MCF 10A (cell line): Measurements from ENCODE around the gene FLT4. TPM values are rescaled to one million over a fixed set of nuclear protein-coding genes. Genes with fewer than 3 reads are reported as not detected.

Source experiments
- BruUV-seq: library from RNA; stranded (reverse); fragments of 400-500 nt; replicated peaks from 2 replicates; lab custom pipeline; 2021; lab: Mats Ljungman, UMichigan
- CTCF ChIA-PET: fragments of 300-600 bp; sonication (Branson Sonifier 250); formaldehyde crosslinking; extraction: SDS; loops from one replicate; lab custom pipeline; 2021; ENCODE audit warnings: antibody characterized with exemption, inconsistent platforms; lab: Yijun Ruan, JAX
- POLR2A ChIA-PET: fragments of 300-600, 350-650 bp; sonication (Branson Sonifier 250); formaldehyde crosslinking; extraction: SDS; loops from one replicate; lab custom pipeline; 2020; ENCODE audit warnings: antibody characterized with exemption, inconsistent platforms; lab: Yijun Ruan, JAX
- DNase-seq: peaks from one replicate; pipeline ENCODE4 v3.0.0-alpha.2; 2018; ENCODE audit not compliant: unreplicated experiment
- H3K27ac Mint-ChIP-seq: one replicate; pipeline ENCODE4 v1.8.0; 2022; ENCODE audit warnings: mild to moderate bottlenecking, low read depth, mixed read lengths; ENCODE audit not compliant: unreplicated experiment
- H3K27me3 Mint-ChIP-seq: one replicate; pipeline ENCODE4 v1.8.0; 2022; ENCODE audit warnings: mixed read lengths; ENCODE audit not compliant: insufficient read depth, unreplicated experiment
- H3K36me3 Mint-ChIP-seq: one replicate; pipeline ENCODE4 v1.8.0; 2022; ENCODE audit warnings: mild to moderate bottlenecking, moderate library complexity, mixed read lengths; ENCODE audit not compliant: insufficient read depth, unreplicated experiment
- H3K4me1 Mint-ChIP-seq: one replicate; pipeline ENCODE4 v1.8.0; 2022; ENCODE audit warnings: mixed read lengths; ENCODE audit not compliant: insufficient read depth, unreplicated experiment
- H3K4me3 Mint-ChIP-seq: one replicate; pipeline ENCODE4 v1.8.0; 2022; ENCODE audit warnings: mild to moderate bottlenecking, moderate library complexity, mixed read lengths; ENCODE audit not compliant: unreplicated experiment
- H3K9me3 Mint-ChIP-seq: one replicate; pipeline ENCODE4 v1.8.0; 2022; ENCODE audit warnings: mixed read lengths; ENCODE audit not compliant: unreplicated experiment
- intact Hi-C: fragments of 100-400 bp; cut with micrococcal nuclease; formaldehyde crosslinking; loops from 2 replicates; pipeline ENCODE4 v1.14.1; 2022
- total RNA-seq: library from RNA; stranded (reverse); gene quantifications from 2 replicates; pipeline ENCODE4 v1.2.3, GENCODE V29; 2022
- TF ChIP-seq, protein P1 (sequence below): fragments of 200-600 bp; IDR thresholded peaks from one replicate; pipeline ENCODE4 v1.8.0; 2022; ENCODE audit warnings: antibody characterized with exemption, mild to moderate bottlenecking; ENCODE audit not compliant: unreplicated experiment

The FLT4 gene
- total RNA-seq, 1 experiment from 2014 or later = not detected

DNA sequence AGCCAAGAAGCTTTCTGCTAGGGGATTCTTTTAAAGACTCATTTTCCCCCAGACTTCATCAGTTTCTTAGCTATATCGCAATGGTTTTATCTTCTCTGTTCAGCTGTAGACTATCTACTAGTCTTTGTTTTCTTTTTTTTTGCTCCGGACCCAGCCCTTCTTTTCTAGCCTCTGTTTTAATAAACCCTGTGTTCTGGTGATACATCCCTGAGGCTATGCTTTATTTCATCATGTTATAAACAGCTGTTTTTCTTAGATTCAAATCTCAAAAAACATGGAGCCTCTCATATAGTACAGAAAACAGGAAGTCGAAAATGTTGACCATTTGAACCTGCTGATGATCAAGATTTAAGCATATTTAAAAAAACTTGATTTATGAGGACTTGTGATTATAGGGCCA, 95.9 kb downstream of the FLT4 start:
- TF ChIP-seq, protein P1, sequence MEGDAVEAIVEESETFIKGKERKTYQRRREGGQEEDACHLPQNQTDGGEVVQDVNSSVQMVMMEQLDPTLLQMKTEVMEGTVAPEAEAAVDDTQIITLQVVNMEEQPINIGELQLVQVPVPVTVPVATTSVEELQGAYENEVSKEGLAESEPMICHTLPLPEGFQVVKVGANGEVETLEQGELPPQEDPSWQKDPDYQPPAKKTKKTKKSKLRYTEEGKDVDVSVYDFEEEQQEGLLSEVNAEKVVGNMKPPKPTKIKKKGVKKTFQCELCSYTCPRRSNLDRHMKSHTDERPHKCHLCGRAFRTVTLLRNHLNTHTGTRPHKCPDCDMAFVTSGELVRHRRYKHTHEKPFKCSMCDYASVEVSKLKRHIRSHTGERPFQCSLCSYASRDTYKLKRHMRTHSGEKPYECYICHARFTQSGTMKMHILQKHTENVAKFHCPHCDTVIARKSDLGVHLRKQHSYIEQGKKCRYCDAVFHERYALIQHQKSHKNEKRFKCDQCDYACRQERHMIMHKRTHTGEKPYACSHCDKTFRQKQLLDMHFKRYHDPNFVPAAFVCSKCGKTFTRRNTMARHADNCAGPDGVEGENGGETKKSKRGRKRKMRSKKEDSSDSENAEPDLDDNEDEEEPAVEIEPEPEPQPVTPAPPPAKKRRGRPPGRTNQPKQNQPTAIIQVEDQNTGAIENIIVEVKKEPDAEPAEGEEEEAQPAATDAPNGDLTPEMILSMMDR = no peak
- Mint-ChIP-seq H3K27ac (peak overlapping the region; percentile 44), H3K27me3 (no peaks in the 10 kb centered on the region), H3K4me3 (no peak overlapping the region), H3K4me1 (peaks cover 12% of the 10 kb centered on the region), H3K9me3 (no peaks in the 10 kb centered on the region), H3K36me3 (peaks cover 95% of the 10 kb centered on the region)
- no peak for DNase-seq
- no TSS peak for BruUV-seq
- intact Hi-C loops = no loop called here
- POLR2A ChIA-PET = interaction anchor here (1.0 to 2.0 kb wide), 4 partner anchors 10 to 261 kb away, joined by 3 to 8 read pairs (median 6); partner anchors contain the start of gene CNOT6
- CTCF ChIA-PET = interaction anchor here (0.6 kb wide), 1 partner anchor 44 kb away, joined by 3 read pairs; no protein-coding TSS in a partner anchor

Other genes starting within 250 kb of the FLT4 start
- gene CNOT6, start 155.2 kb downstream of the FLT4 start, total RNA-seq = 67.0 and 73.1 TPM in 2 replicates
- gene SCGB3A1, start 58.1 kb downstream of the FLT4 start, total RNA-seq = not detected in 2 replicates
- not detected in 2 replicates for gene OR2Y1, start 90.5 kb upstream of the FLT4 start, total RNA-seq
- 135 and 150 TPM in 2 replicates for gene MGAT1, start 153.2 kb upstream of the FLT4 start, total RNA-seq
- 31.2 and 36.9 TPM in 2 replicates for gene ZFP62, start 211.7 kb upstream of the FLT4 start, total RNA-seq
- gene BTNL8, start 249.6 kb upstream of the FLT4 start, total RNA-seq = not detected in 2 replicates